Upper lobe of left lung (tissue), 6 donors: ENCODE measurements around the gene MAFF. TPM values are rescaled to one million over a fixed set of nuclear protein-coding genes. Genes with fewer than 3 reads are reported as not detected.

ENCODE experiments used
- ATAC-seq, 2 donors: fragments of 200-7000 bp; cut with Tn5 transposase; one replicate each; pipeline ENCODE4 v1.9.1; 2022; ENCODE audit warnings: mild to moderate bottlenecking in 2 of 2, moderate library complexity in 2 of 2; ENCODE audit not compliant: low FRiP score in 2 of 2
- DNase-seq, 2 donors: peaks; one replicate each; pipeline ENCODE4 v3.0.0-alpha.2; 2019 to 2020
- H3K27ac ChIP-seq, 4 donors: fragments of 200-600 bp; sonication (generic); one replicate each; pipeline ENCODE4 v1.5.1; 2016 to 2019
- H3K27me3 ChIP-seq, 4 donors: fragments of 200-600 bp; sonication (generic); one replicate each; pipeline ENCODE4 v1.5.1; 2017 to 2019
- H3K36me3 ChIP-seq, 4 donors: fragments of 200-600 bp; sonication (generic); one replicate each; pipeline ENCODE4 v1.5.1; 2016 to 2019
- H3K4me1 ChIP-seq, 4 donors: fragments of 200-600 bp; sonication (generic); one replicate each; pipeline ENCODE4 v1.5.1; 2018 to 2019
- H3K4me3 ChIP-seq, 4 donors: fragments of 200-600 bp; sonication (generic); one replicate each; pipeline ENCODE4 v1.5.1; 2017 to 2019; ENCODE audit warnings: mild to moderate bottlenecking in 2 of 4, moderate library complexity in 1 of 4
- H3K9me3 ChIP-seq, 4 donors: fragments of 200-600 bp; sonication (generic); one replicate each; pipeline ENCODE4 v1.5.1; 2018 to 2019
- EP300 ChIP-seq, 4 donors: sonication (generic); formaldehyde crosslinking; IDR thresholded peaks; one replicate each; pipeline ENCODE4 v1.5.1; 2017; ENCODE audit warnings: antibody characterized with exemption in 4 of 4, control low read depth in 2 of 4
- POLR2A ChIP-seq, 4 donors: fragments of 450-650 bp; IDR thresholded peaks; one replicate each; pipeline ENCODE4 v1.5.1; 2016 to 2017; ENCODE audit warnings: antibody characterized with exemption in 4 of 4, mild to moderate bottlenecking in 2 of 4
- POLR2AphosphoS5 ChIP-seq, 2 donors: sonication (generic); formaldehyde crosslinking; IDR thresholded peaks; one replicate each; pipeline ENCODE4 v1.5.1; 2017; ENCODE audit warnings: antibody characterized with exemption in 2 of 2
- WGBS, 2 donors: methylation state at CpG; one replicate each; pipeline ENCODE4 v1.1.5; 2017 to 2018; 5-methylcytosine and 5-hydroxymethylcytosine counted together
- total RNA-seq, 6 donors: library from RNA; depleted of rRNA in 4 of 6; stranded (reverse); fragments of >200 nt in 4 of 6; gene quantifications; one replicate each; pipeline versions ENCODE4 v1.1.0 to v1.2.1, GENCODE V29; 2016 to 2021
- TF ChIP-seq, protein P1 (sequence below), 6 experiments: fragments of 450-650 bp in 4 of 6; fragments of 200-600 bp in 2 of 6; sonication (generic) in 2 of 6; IDR thresholded peaks; one replicate each; pipeline ENCODE4 v1.5.1; 2016 to 2019; ENCODE audit warnings: antibody characterized with exemption in 6 of 6
- donor health status: DM: no; HTN: no; CAD: no; lungs with moderate emphysema.
- donor health status: DM: no; HTN: yes; CAD: no; lungs with severe emphysema.

The MAFF gene
- total RNA-seq, 6 donors from 2014 or later, result 25.1 to 75.7 (median 44.5) TPM

DNA sequence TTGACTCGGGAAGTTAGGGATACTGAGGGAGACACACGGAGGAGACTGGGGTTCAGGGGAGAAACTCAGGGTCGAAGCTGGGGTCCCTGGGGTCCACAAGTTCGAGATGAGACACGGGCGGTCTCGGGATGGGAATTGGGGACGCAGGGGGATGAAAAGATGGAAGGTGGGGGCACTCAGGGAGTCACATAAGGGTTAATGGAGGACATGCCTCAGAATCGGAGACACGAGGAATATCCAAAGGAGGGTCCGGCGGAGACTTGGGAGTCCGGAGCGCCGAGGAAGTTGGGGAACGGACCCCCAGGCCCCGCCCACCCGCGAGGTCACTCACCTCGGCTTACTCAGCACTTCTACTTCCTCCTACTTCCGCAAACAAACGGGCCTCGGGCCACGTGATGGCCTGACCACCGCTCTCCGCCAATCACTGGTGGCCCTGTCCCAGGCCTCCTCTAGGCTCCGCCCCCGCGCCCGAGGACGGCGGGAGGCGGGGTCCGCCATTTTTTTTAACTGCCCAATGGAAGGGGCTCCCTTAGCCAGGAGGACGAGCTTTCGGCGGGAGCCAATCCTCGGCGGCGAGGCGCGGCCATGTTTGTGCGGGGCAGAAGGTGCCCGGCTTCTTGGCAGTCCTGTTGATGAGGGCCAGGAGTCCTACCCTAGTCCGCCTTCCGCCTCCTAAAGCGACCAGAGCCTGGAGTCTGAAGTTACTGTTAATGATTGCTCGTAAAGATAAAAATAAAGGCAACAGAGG is 20.2 kb upstream of the MAFF start, which contains the start of gene PLA2G6:
Gene PLA2G6 (minus strand): TSS at position 378 of the 748 bp plus-strand sequence. CDS start 12,404 bp downstream, outside the sequence.
- 1% methylated on average over 44 to 48 of the region's 48 CpGs for WGBS, 2 donors

GRCh38 chr22:38184788-38185187 is 17.0 kb upstream of the MAFF start:
- Histone ChIP-seq H3K4me1 (peaks cover 28 to 42% (median 35%) of the 10 kb centered on the region in 4 donors), H3K27me3 (no peaks in the 10 kb centered on the region), H3K9me3 (no peaks in the 10 kb centered on the region), H3K4me3 (no peak overlapping the region), H3K27ac (peak overlapping the region in 1 of 4 donors; percentile 73), H3K36me3 (no peaks in the 10 kb centered on the region)
- no peak for DNase-seq
- no peak for ATAC-seq
- 76 to 79% methylated on average over 7 of the region's 7 CpGs for WGBS, 2 donors
- TF ChIP-seq POLR2AphosphoS5 (IDR thresholded peaks at IDR 0.05), result no peak
- TF ChIP-seq, protein P1, sequence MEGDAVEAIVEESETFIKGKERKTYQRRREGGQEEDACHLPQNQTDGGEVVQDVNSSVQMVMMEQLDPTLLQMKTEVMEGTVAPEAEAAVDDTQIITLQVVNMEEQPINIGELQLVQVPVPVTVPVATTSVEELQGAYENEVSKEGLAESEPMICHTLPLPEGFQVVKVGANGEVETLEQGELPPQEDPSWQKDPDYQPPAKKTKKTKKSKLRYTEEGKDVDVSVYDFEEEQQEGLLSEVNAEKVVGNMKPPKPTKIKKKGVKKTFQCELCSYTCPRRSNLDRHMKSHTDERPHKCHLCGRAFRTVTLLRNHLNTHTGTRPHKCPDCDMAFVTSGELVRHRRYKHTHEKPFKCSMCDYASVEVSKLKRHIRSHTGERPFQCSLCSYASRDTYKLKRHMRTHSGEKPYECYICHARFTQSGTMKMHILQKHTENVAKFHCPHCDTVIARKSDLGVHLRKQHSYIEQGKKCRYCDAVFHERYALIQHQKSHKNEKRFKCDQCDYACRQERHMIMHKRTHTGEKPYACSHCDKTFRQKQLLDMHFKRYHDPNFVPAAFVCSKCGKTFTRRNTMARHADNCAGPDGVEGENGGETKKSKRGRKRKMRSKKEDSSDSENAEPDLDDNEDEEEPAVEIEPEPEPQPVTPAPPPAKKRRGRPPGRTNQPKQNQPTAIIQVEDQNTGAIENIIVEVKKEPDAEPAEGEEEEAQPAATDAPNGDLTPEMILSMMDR (IDR thresholded peaks at IDR 0.05), result no peak
- no peak for TF ChIP-seq POLR2A (IDR thresholded peaks at IDR 0.05)
- no peak for TF ChIP-seq EP300 (IDR thresholded peaks at IDR 0.05)

More for the DNA sequence above, 20.2 kb upstream of the MAFF start, which contains the start of gene PLA2G6:
- TF ChIP-seq EP300 (IDR thresholded peaks at IDR 0.05) (peak in 1 of 4 donors; percentile 9), POLR2AphosphoS5 (IDR thresholded peaks at IDR 0.05) (peak; percentile 29 to 81), POLR2A (IDR thresholded peaks at IDR 0.05) (peak in 3 of 4 donors; percentile 19 to 46 (median 45))
- TF ChIP-seq, protein P1 (IDR thresholded peaks at IDR 0.05), result no peak
- Histone ChIP-seq H3K36me3 (no peaks in the 10 kb centered on the region), H3K4me1 (peaks cover 29 to 50% (median 40%) of the 10 kb centered on the region in 4 donors), H3K27ac (peak within 1 kb of the TSS; percentile 90 to 99 (median 94)), H3K4me3 (peak within 1 kb of the TSS; percentile 47 to 68 (median 58)), H3K27me3 (no peaks in the 10 kb centered on the region), H3K9me3 (no peaks in the 10 kb centered on the region)
- ATAC-seq (peak; percentile 97 to 98), DNase-seq (peak; percentile 99)

GRCh38 chr22:38186429-38186828 is 15.4 kb upstream of the MAFF start:
- Histone ChIP-seq H3K4me1 (peaks cover 15 to 27% (median 21%) of the 10 kb centered on the region in 4 donors), H3K36me3 (no peaks in the 10 kb centered on the region), H3K27ac (peak overlapping the region in 3 of 4 donors; percentile 71 to 73 (median 71)), H3K4me3 (no peak overlapping the region), H3K9me3 (no peaks in the 10 kb centered on the region), H3K27me3 (no peaks in the 10 kb centered on the region)
- 46 to 59% methylated on average over 5 of the region's 5 CpGs for WGBS, 2 donors
- DNase-seq, result no peak
- TF ChIP-seq POLR2A (IDR thresholded peaks at IDR 0.05) (no peak), EP300 (IDR thresholded peaks at IDR 0.05) (no peak), POLR2AphosphoS5 (IDR thresholded peaks at IDR 0.05) (no peak)
- TF ChIP-seq, protein P1 (IDR thresholded peaks at IDR 0.05), result no peak
- no peak for ATAC-seq

DNA sequence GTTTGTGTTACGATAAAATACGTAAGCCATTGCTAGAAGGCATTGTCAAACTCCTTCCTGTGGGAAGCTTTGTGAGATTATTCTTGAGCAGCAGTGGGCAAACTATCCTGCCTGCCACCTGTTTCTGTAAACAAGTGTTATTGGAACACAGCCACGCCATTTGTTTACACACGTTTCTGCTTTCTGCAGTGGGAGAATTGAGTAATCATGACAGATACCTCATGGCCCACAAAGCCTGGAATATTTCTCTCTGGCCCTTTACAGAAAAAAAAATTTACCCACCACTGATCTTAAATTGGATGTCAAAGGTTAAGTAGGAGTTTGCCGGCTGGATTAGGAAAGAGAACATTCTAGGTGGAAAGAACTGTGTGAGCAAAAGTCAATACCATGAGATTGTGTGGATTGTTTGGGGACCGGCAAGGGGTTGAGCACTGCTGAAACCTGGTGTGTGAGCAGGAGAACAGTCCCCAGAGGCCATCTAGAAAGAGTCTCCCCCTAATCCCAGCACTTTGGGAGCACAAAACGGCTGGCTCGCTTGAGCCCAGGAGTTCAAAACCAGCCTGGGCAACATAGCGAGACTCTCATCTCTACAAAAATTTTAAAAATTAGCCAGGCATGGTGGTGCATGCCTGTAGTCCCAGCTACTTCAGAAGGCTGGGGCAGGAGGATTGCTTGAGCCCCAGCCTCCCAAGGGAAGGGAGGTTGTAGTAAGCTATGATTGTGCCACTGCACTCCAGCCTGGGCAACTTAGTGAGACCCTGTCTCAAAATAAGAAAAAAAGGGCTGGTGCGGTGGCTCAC is 14.2 kb upstream of the MAFF start:
- Histone ChIP-seq H3K4me1 (peaks cover 17 to 20% (median 19%) of the 10 kb centered on the region in 4 donors), H3K36me3 (no peaks in the 10 kb centered on the region), H3K27me3 (no peaks in the 10 kb centered on the region), H3K27ac (peak overlapping the region in 3 of 4 donors; percentile 71 to 73 (median 71)), H3K4me3 (no peak overlapping the region), H3K9me3 (no peaks in the 10 kb centered on the region)
- TF ChIP-seq, protein P1 (IDR thresholded peaks at IDR 0.05), result no peak
- TF ChIP-seq EP300 (IDR thresholded peaks at IDR 0.05), result peak in 1 of 4 donors; percentile 76
- peak; percentile 59 to 78 for TF ChIP-seq POLR2AphosphoS5 (IDR thresholded peaks at IDR 0.05)
- DNase-seq (peak in 1 of 2 donors; percentile 49), ATAC-seq (peak in 1 of 2 donors; percentile 56)
- WGBS, 2 donors, result 53% methylated on average over 10 of the region's 10 CpGs
